HG02588 (cell line): Measurements from ENCODE around the gene TMEM178A.
"Not testable (repeated sequence)": the region's sequence is repeated elsewhere in the genome, so short reads cannot be mapped to it uniquely, and the experiment has no call there.

Experiments
- ATAC-seq: cut with Tn5 transposase; IDR thresholded peaks from one replicate; pipeline ENCODE4 v1.9.1; 2021; ENCODE audit warnings: mild to moderate bottlenecking, moderate library complexity; ENCODE audit not compliant: unreplicated experiment

Gene TMEM178A

GRCh38 chr2:39647104-39647765 is 18.5 kb upstream of the TMEM178A start:
- no peak for ATAC-seq

- no peak for ATAC-seq
Measured at GRCh38 chr2:39648580-39648979, 17.1 kb upstream of the TMEM178A start.

DNA sequence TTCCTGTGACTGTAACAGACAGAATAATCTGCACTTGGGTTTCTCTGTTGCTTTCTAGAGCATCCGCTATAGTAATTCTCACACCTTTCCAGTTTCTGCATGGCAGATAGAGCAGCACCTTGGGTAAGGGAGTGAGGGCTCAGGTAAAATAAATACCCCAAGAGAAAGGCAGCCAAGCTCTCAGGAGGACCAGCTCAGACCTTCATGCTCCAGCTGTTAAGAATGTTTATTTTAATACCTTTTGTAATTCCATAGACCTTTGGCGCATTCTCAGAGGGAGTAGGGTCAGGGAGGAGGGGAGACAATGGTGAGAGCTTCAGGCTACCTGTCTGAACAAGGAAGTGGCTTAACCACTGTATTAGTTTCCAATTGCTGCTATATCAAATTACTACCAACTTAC is 16.2 kb upstream of the TMEM178A start:
- ATAC-seq: no peak

DNA sequence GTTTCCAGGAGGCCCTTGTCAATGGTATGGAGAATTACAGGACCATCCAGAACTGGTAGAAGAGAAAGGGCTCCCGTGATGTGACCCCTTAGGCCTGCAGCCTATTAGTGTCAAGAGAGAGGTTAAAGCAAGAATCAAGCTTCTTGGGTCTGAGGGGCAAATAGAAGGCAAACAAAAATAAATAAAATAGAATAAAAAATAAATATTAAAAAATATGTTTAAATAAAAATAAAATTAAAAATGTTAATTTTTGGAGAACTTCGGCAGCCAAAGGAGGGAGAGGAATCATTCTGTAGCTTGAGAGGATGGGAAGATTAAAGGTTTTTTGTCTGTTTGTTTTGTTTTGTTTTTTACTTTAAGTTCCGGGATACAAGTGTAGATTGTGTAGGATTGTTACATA is 15.2 kb upstream of the TMEM178A start:
- no peak for ATAC-seq

GRCh38 chr2:39656215-39656614 is 9.5 kb upstream of the TMEM178A start:
- ATAC-seq: not testable (repeated sequence)

GRCh38 chr2:39657287-39657937 is 8.3 kb upstream of the TMEM178A start:
- no peak for ATAC-seq

DNA sequence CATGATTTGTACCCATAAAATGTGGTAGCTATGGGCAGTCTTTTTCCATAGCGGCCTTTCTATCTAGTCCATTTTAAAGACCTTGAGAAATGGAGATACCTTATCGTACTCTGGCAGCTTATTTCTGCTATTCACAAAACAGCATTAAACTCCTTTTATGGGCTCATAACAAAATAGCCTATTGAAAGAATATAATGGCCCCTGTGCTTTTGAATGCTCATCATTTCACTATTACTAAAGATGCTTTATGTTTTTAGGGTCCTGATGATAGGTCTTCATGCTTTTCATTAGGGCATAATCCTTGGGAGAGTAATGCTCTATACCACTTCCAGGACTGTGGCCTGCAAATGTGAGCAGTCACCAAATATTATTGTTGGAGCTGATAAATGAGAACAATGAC is 7.3 kb upstream of the TMEM178A start:
- ATAC-seq: no peak

DNA sequence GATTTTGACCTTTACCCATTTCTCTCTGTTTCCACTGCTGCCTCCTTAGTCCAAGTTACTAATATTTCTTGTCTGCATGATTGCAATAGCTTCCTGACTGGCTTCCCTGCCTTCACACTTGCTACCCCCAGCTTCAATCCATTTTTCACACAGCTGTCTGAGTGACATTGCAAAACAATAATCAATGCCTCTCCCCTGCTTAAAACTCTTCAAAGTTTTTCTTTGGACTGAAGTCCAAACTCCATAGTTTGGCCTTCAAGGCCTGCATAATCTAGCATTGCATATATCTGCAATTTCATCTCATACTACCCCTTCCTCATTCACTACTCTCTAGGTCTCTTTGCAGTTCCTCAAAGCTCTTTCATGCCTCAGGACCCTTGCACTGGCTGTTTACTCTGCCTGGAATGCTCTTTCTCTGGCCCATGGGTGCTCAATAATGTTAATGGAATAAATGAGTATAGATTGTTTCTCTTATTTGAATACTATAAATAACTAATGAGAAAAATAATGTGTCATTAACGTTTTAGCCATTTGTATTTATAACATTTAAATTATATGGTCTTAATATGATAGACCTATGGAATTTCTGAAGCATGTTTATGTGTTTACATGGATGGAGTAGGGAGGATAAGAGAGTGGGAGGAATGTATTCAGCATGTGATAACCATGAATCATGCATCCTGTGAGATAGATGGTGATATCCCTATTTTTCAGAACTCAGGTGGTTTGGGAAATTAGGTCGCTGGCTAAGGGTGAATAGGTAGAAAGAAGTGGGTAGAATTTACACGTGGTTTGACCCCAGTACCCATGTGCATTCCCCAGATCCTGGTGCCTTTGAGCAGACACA is 5.7 kb upstream of the TMEM178A start:
- no peak for ATAC-seq

- no peak for ATAC-seq
Measured at GRCh38 chr2:39660612-39661236, 5.0 kb upstream of the TMEM178A start.

GRCh38 chr2:39661826-39662225 is 3.9 kb upstream of the TMEM178A start:
- no peak for ATAC-seq

- ATAC-seq: no peak
Measured at GRCh38 chr2:39663187-39663930, 2.4 kb upstream of the TMEM178A start.

DNA sequence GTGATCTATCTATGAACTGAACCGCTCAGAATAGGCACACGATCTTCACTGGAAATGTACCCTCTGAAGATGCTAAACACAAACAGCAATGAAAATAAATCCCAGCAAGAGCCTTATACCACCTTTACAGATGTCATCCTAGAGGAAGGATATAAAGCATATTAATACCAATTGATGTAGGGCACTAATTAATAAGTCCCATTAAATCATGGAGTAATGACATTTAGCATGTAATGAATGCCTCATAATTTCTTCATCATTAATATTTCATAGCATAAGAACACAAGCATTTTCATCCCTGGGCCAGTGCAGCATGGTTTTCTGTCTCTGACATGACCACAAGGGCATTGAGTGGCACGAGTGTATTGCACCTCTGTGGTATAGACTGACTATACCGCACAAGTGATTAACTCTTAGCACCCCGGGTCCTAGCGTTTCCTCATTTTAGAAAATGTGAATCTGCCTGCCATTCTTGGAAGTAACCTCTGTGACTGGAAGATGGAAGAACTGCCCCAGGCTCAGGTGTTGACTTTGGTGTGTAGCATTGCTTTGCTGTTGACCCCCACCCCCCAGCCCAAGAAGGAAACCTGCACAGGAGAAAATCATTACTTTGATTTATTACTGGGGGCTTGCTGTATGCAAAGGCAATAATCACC is 1.4 kb upstream of the TMEM178A start:
- ATAC-seq: no peak

DNA sequence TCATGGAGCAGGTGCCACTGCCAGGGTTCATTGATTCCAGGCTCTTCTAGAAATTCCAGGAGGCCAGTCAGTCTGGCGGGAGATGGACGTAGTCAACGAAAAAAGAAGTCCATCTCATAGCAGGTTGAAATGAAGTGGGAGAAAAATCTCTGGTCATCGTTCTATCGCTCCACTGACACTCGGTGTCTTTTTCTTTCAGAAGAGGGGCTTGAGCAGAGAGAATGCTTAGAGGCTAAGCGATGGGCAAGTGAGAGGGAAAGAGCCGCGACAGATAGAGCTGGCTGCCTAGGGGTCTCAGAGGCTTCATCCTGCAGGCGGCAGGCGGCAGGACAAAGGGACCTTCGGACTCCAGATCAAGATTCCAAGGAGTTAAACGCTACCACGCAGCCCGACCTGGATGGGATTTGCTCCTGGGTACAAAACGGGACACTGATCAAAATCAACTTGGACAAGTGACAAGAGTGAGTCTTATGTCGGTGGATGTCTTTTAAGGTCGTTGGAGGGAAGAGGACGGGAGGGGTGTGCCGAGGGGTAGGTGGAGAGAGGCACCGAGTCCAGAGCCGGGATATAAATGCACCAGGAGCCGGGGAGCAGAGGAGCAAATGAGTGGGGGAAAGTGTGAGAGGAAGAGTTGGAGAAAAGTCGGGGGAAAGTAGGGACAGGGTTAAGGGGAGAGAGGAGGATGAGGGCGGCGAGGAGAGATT is 677 bp upstream of the TMEM178A start:
- ATAC-seq: no peak

- ATAC-seq: no peak
Measured at GRCh38 chr2:39666491-39667101, 879 bp downstream of the TMEM178A start.

DNA sequence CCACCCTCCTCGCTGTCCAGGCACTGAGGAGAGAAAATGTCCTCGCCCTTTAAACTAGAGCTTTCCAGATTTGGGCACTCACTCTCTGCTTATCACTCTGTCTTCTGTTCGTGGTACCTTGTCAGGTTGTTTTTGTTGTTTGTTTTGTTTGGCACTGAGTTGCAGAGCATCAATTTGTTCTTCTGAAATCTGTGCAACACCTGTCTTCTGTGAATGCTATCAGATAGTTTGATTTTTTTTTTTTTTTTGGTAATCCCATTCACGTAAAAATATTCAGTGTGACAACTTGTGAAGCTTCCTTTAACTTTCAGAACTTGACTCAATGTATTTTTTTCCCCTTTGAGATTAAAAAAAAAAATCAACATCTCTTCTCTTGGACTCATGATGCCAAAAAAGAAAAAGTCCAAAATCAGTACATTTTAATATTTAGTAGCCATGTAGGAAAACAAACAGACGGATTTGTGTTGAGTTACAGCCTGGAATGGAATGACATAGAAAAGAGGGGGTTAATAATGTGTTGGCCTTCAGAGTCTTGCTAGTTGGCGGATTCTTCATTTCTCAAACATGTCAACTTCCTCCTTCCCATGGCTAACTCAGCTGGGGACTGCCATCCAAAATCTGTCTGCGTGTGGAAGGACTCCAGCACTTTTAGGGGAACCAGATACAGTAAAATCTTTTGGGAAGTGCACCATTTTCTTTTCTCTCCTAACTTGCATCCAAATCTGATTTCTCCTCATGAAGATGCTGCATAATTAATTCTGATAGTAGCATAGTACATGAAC is 1.6 kb downstream of the TMEM178A start:
- ATAC-seq: no peak

DNA sequence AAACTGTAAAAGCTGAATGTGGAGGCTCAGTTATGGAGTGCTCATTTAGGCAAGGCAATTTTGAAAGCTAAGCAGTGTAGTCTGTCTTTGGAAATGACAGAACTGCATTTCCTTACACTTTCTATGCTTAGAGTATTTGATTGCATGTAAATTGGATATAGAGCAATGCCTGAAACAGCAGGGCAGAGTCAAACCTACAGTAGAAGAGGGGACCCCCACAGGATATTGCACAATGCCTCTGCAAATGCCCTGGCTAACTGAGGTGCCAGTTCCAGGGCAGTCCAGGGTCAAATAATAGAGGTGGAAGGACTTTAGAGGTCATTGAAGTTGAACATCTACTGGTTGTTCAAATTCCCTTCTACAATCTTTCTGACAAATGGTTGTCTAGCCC is 2.2 kb downstream of the TMEM178A start:
- ATAC-seq: no peak

GRCh38 chr2:39668576-39669080 is 2.9 kb downstream of the TMEM178A start:
- ATAC-seq: no peak

DNA sequence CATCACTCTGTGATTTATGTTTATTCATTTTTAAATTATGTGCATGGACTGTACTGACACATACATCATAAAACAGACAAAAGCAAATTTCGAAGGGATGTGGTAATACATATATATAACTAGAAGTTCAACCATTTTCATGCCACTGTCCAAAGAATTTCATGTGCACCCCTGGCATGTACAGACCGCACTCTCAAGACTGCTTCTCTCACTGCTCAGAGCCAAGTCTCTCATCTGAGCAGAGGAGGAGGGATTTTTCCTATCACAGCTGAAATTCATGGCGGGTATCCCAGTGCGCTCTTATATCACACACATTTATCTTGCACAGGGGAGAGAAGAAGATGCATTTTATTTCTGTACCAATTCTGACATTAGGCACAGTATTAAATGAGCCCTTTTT is 5.9 kb downstream of the TMEM178A start:
- no peak for ATAC-seq
